ENCODE results near the gene ERICH6.

The ERICH6 gene

DNA sequence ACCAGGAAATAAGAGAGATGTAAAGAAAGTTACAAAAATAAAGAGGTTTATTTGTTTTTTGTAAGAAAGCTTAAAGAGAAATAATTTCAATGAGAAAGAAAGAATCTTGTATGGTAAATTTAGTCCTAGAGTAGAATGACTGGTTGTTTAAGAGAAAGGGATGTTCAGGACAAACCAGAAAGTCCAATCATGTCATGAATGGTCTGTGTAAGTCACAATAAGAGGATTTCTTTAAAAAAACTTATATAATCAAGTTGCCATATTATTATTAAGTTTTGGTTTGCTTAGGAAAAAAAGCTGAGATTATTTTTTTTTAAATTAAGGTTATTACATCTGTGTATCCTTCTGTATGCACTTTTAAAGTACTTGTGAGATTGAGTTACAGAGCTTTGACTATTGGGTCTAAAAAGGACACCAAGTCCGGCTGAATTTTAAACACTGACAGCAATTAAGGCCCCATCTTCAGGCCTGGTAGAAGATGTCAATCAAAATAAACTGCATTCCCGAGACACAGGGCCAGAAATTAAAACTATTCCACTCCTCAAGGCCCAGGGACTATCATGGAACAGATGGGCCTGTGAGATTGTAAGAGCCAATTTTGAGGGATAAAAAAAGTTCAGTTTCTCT is 12.2 kb downstream of the ERICH6 start:
- ATAC-seq, result no peak

DNA sequence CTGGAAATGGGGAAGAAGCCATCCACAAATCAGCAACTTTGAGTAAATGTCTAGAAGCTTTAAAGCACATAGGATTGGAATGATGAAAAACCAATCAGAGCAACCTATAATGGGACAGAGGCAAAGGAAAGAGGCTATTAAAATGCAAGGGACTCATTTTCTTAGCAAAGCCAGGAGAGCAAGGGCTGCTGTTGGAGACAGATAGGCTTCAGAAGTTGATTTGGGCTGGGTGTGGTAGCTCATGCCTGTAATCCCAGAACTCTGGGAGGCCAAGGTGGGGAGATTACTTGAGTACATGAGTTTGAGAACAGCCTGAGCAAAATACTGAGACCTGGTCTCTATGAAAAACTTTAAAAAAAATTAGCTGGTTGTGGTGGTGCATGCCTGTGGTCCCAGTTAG is 16.1 kb downstream of the ERICH6 start:
- TF ChIP-seq TCF4 (CRISPR knock-in tag; IDR thresholded peaks at IDR 0.05; ENCODE audit: borderline replicate concordance), result no peak
- ATAC-seq, result no peak

More for the DNA sequence above, 12.2 kb downstream of the ERICH6 start:
- TF ChIP-seq ESRRG (CRISPR knock-in tag; IDR thresholded peaks at IDR 0.05) (no peak), ZNF8 (CRISPR knock-in tag; IDR thresholded peaks at IDR 0.05) (no peak), SNAI2 (CRISPR knock-in tag; IDR thresholded peaks at IDR 0.05) (no peak), TCF4 (CRISPR knock-in tag; IDR thresholded peaks at IDR 0.05; ENCODE audit: borderline replicate concordance) (no peak), BACH2 (CRISPR knock-in tag; IDR thresholded peaks at IDR 0.05; ENCODE audit: borderline replicate concordance) (no peak), ZNF565 (CRISPR knock-in tag; conservative IDR thresholded peaks at IDR 0.05; ENCODE audit: low read depth) (no peak)
- TF ChIP-seq, protein P1, sequence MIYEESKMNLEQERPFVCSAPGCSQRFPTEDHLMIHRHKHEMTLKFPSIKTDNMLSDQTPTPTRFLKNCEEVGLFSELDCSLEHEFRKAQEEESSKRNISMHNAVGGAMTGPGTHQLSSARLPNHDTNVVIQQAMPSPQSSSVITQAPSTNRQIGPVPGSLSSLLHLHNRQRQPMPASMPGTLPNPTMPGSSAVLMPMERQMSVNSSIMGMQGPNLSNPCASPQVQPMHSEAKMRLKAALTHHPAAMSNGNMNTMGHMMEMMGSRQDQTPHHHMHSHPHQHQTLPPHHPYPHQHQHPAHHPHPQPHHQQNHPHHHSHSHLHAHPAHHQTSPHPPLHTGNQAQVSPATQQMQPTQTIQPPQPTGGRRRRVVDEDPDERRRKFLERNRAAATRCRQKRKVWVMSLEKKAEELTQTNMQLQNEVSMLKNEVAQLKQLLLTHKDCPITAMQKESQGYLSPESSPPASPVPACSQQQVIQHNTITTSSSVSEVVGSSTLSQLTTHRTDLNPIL (CRISPR knock-in tag; IDR thresholded peaks at IDR 0.05; ENCODE audit: low read depth), result no peak
- TF ChIP-seq, protein P2, sequence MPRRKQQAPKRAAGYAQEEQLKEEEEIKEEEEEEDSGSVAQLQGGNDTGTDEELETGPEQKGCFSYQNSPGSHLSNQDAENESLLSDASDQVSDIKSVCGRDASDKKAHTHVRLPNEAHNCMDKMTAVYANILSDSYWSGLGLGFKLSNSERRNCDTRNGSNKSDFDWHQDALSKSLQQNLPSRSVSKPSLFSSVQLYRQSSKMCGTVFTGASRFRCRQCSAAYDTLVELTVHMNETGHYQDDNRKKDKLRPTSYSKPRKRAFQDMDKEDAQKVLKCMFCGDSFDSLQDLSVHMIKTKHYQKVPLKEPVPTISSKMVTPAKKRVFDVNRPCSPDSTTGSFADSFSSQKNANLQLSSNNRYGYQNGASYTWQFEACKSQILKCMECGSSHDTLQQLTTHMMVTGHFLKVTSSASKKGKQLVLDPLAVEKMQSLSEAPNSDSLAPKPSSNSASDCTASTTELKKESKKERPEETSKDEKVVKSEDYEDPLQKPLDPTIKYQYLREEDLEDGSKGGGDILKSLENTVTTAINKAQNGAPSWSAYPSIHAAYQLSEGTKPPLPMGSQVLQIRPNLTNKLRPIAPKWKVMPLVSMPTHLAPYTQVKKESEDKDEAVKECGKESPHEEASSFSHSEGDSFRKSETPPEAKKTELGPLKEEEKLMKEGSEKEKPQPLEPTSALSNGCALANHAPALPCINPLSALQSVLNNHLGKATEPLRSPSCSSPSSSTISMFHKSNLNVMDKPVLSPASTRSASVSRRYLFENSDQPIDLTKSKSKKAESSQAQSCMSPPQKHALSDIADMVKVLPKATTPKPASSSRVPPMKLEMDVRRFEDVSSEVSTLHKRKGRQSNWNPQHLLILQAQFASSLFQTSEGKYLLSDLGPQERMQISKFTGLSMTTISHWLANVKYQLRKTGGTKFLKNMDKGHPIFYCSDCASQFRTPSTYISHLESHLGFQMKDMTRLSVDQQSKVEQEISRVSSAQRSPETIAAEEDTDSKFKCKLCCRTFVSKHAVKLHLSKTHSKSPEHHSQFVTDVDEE (CRISPR knock-in tag; IDR thresholded peaks at IDR 0.05), result no peak
- TF ChIP-seq, protein P3, sequence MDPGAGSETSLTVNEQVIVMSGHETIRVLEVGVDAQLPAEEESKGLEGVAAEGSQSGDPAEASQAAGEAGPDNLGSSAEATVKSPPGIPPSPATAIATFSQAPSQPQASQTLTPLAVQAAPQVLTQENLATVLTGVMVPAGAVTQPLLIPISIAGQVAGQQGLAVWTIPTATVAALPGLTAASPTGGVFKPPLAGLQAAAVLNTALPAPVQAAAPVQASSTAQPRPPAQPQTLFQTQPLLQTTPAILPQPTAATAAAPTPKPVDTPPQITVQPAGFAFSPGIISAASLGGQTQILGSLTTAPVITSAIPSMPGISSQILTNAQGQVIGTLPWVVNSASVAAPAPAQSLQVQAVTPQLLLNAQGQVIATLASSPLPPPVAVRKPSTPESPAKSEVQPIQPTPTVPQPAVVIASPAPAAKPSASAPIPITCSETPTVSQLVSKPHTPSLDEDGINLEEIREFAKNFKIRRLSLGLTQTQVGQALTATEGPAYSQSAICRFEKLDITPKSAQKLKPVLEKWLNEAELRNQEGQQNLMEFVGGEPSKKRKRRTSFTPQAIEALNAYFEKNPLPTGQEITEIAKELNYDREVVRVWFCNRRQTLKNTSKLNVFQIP (CRISPR knock-in tag; IDR thresholded peaks at IDR 0.05; ENCODE audit: borderline replicate concordance, low read depth), result no peak

DNA sequence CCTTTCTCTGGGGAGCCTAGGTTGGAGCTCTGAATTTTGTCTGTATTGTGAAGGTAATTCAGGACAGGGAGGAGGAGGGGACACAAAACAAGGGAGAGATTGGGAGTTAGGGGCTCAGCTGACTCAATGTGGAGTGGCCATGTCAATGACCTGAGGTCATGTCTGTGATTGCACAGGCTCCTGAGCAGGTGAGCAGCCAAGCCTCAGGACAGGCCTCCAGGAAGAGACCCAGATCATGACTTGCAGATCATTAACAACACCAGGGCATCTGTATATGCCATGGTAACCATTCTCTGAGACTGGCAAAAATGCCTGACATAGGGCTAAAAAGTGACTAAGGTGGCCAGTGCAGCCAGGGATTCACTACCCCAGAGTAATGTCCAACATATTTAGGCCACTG is 20.9 kb downstream of the ERICH6 start:
- TF ChIP-seq TCF4 (CRISPR knock-in tag; IDR thresholded peaks at IDR 0.05; ENCODE audit: borderline replicate concordance) (no peak), ESRRG (CRISPR knock-in tag; IDR thresholded peaks at IDR 0.05) (no peak), TOX (CRISPR knock-in tag; IDR thresholded peaks at IDR 0.05; ENCODE audit: borderline replicate concordance) (no peak), ZNF8 (CRISPR knock-in tag; IDR thresholded peaks at IDR 0.05) (no peak), ZFP30 (CRISPR knock-in tag; IDR thresholded peaks at IDR 0.05) (no peak), ZNF70 (CRISPR knock-in tag; IDR thresholded peaks at IDR 0.05) (no peak)
- TF ChIP-seq, protein P3 (CRISPR knock-in tag; IDR thresholded peaks at IDR 0.05; ENCODE audit: borderline replicate concordance, low read depth), result no peak
- TF ChIP-seq, protein P2 (CRISPR knock-in tag; IDR thresholded peaks at IDR 0.05), result no peak
- TF ChIP-seq, protein P1 (CRISPR knock-in tag; IDR thresholded peaks at IDR 0.05; ENCODE audit: low read depth), result no peak
- no peak for ATAC-seq

DNA sequence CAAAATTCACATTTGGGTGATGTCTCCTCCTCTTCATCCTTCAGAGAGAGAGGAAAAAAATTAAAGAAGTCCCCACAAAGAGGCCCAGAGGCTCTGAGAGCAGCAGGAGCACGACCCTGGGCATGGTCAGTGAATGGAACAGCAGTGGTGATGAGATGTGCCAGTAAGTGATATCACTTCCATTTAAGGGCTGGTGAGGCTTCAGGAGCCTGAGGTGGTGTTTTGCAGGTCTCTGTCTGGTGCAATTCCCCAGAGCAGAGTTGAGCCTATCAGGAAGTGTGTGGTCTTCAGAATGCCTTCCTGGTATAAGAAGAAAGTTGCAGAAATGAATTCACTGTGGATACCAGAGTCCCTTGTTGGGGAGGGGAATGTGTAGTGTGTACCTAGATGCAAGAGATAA is 21.4 kb downstream of the ERICH6 start:
- ATAC-seq, result no peak
- TF ChIP-seq, protein P2 (CRISPR knock-in tag; IDR thresholded peaks at IDR 0.05), result no peak
- TF ChIP-seq TOX (CRISPR knock-in tag; IDR thresholded peaks at IDR 0.05; ENCODE audit: borderline replicate concordance), result no peak
- no peak for TF ChIP-seq ISL1 (CRISPR knock-in tag; IDR thresholded peaks at IDR 0.05)
- TF ChIP-seq ZNF8 (CRISPR knock-in tag; IDR thresholded peaks at IDR 0.05), result no peak
- TF ChIP-seq, protein P1 (CRISPR knock-in tag; IDR thresholded peaks at IDR 0.05; ENCODE audit: low read depth), result no peak
- no peak for TF ChIP-seq ZFP30 (CRISPR knock-in tag; IDR thresholded peaks at IDR 0.05)
- no peak for TF ChIP-seq GLIS3 (CRISPR knock-in tag; IDR thresholded peaks at IDR 0.05)
- no peak for TF ChIP-seq ZFP3 (CRISPR knock-in tag; IDR thresholded peaks at IDR 0.05)
- no peak for TF ChIP-seq CSDC2 (CRISPR knock-in tag; IDR thresholded peaks at IDR 0.05)

All from SK-N-SH treated with all-trans-retinoic acid at 6 μM for 48 hours (cell line).